HEK293 (cell line): ENCODE measurements around the gene SERTAD3.

Source experiments
- EGR2 ChIP-seq: fragments of 450-650 bp; formaldehyde crosslinking; IDR thresholded peaks from 2 replicates; pipeline ENCODE4 v1.5.1; 2016; ENCODE audit warnings: low read depth, missing biosample characterization, missing genetic modification characterization
- SP2 ChIP-seq: fragments of 450-650 bp; formaldehyde crosslinking; IDR thresholded peaks from 2 replicates; pipeline ENCODE4 v1.5.1; 2016; ENCODE audit warnings: missing biosample characterization, missing genetic modification characterization
- SP7 ChIP-seq: fragments of 450-650 bp; formaldehyde crosslinking; IDR thresholded peaks from 2 replicates; pipeline ENCODE4 v1.5.1; 2016; ENCODE audit warnings: missing biosample characterization, missing genetic modification characterization
- YY1 ChIP-seq: fragments of 450-650 bp; formaldehyde crosslinking; IDR thresholded peaks from 2 replicates; pipeline ENCODE4 v1.5.1; 2018; ENCODE audit warnings: missing biosample characterization, missing genetic modification characterization
- ZBTB6 ChIP-seq: fragments of 450-650 bp; formaldehyde crosslinking; IDR thresholded peaks from 2 replicates; pipeline ENCODE4 v1.5.1; 2017; ENCODE audit warnings: missing biosample characterization, missing genetic modification characterization
- ZFP37 ChIP-seq: fragments of 450-650 bp; formaldehyde crosslinking; IDR thresholded peaks from 2 replicates; pipeline ENCODE4 v1.5.1; 2016; ENCODE audit warnings: missing biosample characterization, missing genetic modification characterization
- ZFP41 ChIP-seq: fragments of 450-650 bp; formaldehyde crosslinking; IDR thresholded peaks from 2 replicates; pipeline ENCODE4 v1.5.1; 2016; ENCODE audit warnings: missing biosample characterization, missing genetic modification characterization, borderline replicate concordance
- ZNF140 ChIP-seq: fragments of 450-650 bp; formaldehyde crosslinking; IDR thresholded peaks from 2 replicates; pipeline ENCODE4 v1.5.1; 2016; ENCODE audit warnings: missing biosample characterization, missing genetic modification characterization
- ZNF19 ChIP-seq: fragments of 450-650 bp; formaldehyde crosslinking; IDR thresholded peaks from 2 replicates; pipeline ENCODE4; 2016; ENCODE audit warnings: missing biosample characterization, missing genetic modification characterization, low read depth
- ZNF214 ChIP-seq: fragments of 450-650 bp; formaldehyde crosslinking; IDR thresholded peaks from 2 replicates; pipeline ENCODE4 v1.5.1; 2017; ENCODE audit warnings: missing biosample characterization, mild to moderate bottlenecking, missing genetic modification characterization, borderline replicate concordance
- ZNF23 ChIP-seq: fragments of 450-650 bp; formaldehyde crosslinking; IDR thresholded peaks from 2 replicates; pipeline ENCODE4 v1.5.1; 2016; ENCODE audit warnings: missing biosample characterization, missing genetic modification characterization, borderline replicate concordance
- ZNF24 ChIP-seq: fragments of 450-650 bp; formaldehyde crosslinking; IDR thresholded peaks from 2 replicates; pipeline ENCODE4 v1.5.1; 2016; ENCODE audit warnings: missing biosample characterization, missing genetic modification characterization
- ZNF266 ChIP-seq: fragments of 450-650 bp; formaldehyde crosslinking; IDR thresholded peaks from 2 replicates; pipeline ENCODE4 v1.5.1; 2016; ENCODE audit warnings: missing biosample characterization, missing genetic modification characterization, low read depth
- ZNF292 ChIP-seq: fragments of 450-650 bp; formaldehyde crosslinking; IDR thresholded peaks from 2 replicates; pipeline ENCODE4 v1.5.1; 2016; ENCODE audit warnings: low read depth, missing biosample characterization, missing genetic modification characterization, borderline replicate concordance
- ZNF354C ChIP-seq: fragments of 450-650 bp; formaldehyde crosslinking; IDR thresholded peaks from 2 replicates; pipeline ENCODE4 v1.5.1; 2016; ENCODE audit warnings: missing biosample characterization, missing genetic modification characterization, low read depth, borderline replicate concordance
- ZNF544 ChIP-seq: fragments of 450-650 bp; formaldehyde crosslinking; IDR thresholded peaks from 2 replicates; pipeline ENCODE4 v1.5.0; 2017; ENCODE audit warnings: missing biosample characterization, missing genetic modification characterization
- ZNF561 ChIP-seq: fragments of 450-650 bp; IDR thresholded peaks from 2 replicates; pipeline ENCODE4 v1.5.1; 2018; ENCODE audit warnings: missing biosample characterization, missing genetic modification characterization, borderline replicate concordance
- ZNF585B ChIP-seq: fragments of 450-650 bp; formaldehyde crosslinking; IDR thresholded peaks from 2 replicates; pipeline ENCODE4 v1.5.1; 2016; ENCODE audit warnings: missing biosample characterization, missing genetic modification characterization
- ZNF600 ChIP-seq: fragments of 450-650 bp; formaldehyde crosslinking; IDR thresholded peaks from 2 replicates; pipeline ENCODE4 v1.5.1; 2016; ENCODE audit warnings: missing biosample characterization, missing genetic modification characterization
- ZNF658 ChIP-seq: fragments of 450-650 bp; formaldehyde crosslinking; IDR thresholded peaks from 2 replicates; pipeline ENCODE4; 2016; ENCODE audit warnings: missing biosample characterization, missing genetic modification characterization
- ZNF76 ChIP-seq: fragments of 450-650 bp; formaldehyde crosslinking; IDR thresholded peaks from 2 replicates; pipeline ENCODE4; 2016; ENCODE audit warnings: low read depth, missing biosample characterization, missing genetic modification characterization, borderline replicate concordance
- ZNF776 ChIP-seq: fragments of 450-650 bp; formaldehyde crosslinking; IDR thresholded peaks from 2 replicates; pipeline ENCODE4 v1.5.0; 2017; ENCODE audit warnings: missing biosample characterization, missing genetic modification characterization, borderline replicate concordance
- ZNF791 ChIP-seq: fragments of 450-650 bp; formaldehyde crosslinking; IDR thresholded peaks from 2 replicates; pipeline ENCODE4 v1.5.1; 2016; ENCODE audit warnings: missing biosample characterization, missing genetic modification characterization
- ZNF843 ChIP-seq: fragments of 450-650 bp; formaldehyde crosslinking; IDR thresholded peaks from 2 replicates; pipeline ENCODE4 v1.5.1; 2016; ENCODE audit warnings: missing biosample characterization, missing genetic modification characterization
- ZSCAN18 ChIP-seq: fragments of 450-650 bp; formaldehyde crosslinking; IDR thresholded peaks from 2 replicates; pipeline ENCODE4 v1.5.1; 2016; ENCODE audit warnings: missing biosample characterization, missing genetic modification characterization
- ZXDB ChIP-seq: fragments of 450-650 bp; formaldehyde crosslinking; IDR thresholded peaks from 2 replicates; pipeline ENCODE4 v1.5.1; 2016; ENCODE audit warnings: missing biosample characterization, missing genetic modification characterization
- TF ChIP-seq, protein P1 (sequence below): fragments of 450-650 bp; formaldehyde crosslinking; conservative IDR thresholded peaks from 2 replicates; pipeline ENCODE4 v1.5.1; 2016; ENCODE audit warnings: low read depth, missing biosample characterization, missing genetic modification characterization
- TF ChIP-seq, protein P2 (sequence below): fragments of 450-650 bp; formaldehyde crosslinking; IDR thresholded peaks from 2 replicates; pipeline ENCODE4 v1.5.1; 2016; ENCODE audit warnings: missing biosample characterization, missing genetic modification characterization
- TF ChIP-seq, protein P3 (sequence below): fragments of 450-650 bp; formaldehyde crosslinking; IDR thresholded peaks from 2 replicates; pipeline ENCODE4 v1.5.1; 2016; ENCODE audit warnings: missing biosample characterization, missing genetic modification characterization

The SERTAD3 gene

GRCh38 chr19:40464059-40465024 lies 20.2 kb upstream of the SERTAD3 start (continued):
- peak; percentile 87 for TF ChIP-seq ZNF24 (tag by site-specific recombination)
- no peak for TF ChIP-seq ZNF292
- no peak for TF ChIP-seq ZNF658 (tag by site-specific recombination)
- TF ChIP-seq ZNF791, result no peak
- no peak for TF ChIP-seq ZNF354C (tag by site-specific recombination)
- TF ChIP-seq ZNF561 (tag by site-specific recombination), result peak; percentile 87
- TF ChIP-seq ZNF140, result no peak
- TF ChIP-seq SP7 (tag by site-specific recombination), result peak; percentile 86
- peak; percentile 51 for TF ChIP-seq ZNF600 (tag by site-specific recombination)
- no peak for TF ChIP-seq ZNF776
- no peak for TF ChIP-seq ZNF214
- no peak for TF ChIP-seq ZNF843 (tag by site-specific recombination)
- peak; percentile 46; the same call in 1 of the 2 replicates for TF ChIP-seq ZNF76 (tag by site-specific recombination)
- TF ChIP-seq SP2 (tag by site-specific recombination), result no peak
- TF ChIP-seq ZSCAN18 (tag by site-specific recombination), result no peak
- peak; percentile 72; the same call in 1 of the 2 replicates for TF ChIP-seq ZBTB6 (tag by site-specific recombination)
- TF ChIP-seq YY1, result 0 out of 2 replicates have a peak, but pooled peaks have one; percentile 23
- no peak for TF ChIP-seq ZNF544
- no peak for TF ChIP-seq ZNF23 (tag by site-specific recombination)
- TF ChIP-seq, protein P1, sequence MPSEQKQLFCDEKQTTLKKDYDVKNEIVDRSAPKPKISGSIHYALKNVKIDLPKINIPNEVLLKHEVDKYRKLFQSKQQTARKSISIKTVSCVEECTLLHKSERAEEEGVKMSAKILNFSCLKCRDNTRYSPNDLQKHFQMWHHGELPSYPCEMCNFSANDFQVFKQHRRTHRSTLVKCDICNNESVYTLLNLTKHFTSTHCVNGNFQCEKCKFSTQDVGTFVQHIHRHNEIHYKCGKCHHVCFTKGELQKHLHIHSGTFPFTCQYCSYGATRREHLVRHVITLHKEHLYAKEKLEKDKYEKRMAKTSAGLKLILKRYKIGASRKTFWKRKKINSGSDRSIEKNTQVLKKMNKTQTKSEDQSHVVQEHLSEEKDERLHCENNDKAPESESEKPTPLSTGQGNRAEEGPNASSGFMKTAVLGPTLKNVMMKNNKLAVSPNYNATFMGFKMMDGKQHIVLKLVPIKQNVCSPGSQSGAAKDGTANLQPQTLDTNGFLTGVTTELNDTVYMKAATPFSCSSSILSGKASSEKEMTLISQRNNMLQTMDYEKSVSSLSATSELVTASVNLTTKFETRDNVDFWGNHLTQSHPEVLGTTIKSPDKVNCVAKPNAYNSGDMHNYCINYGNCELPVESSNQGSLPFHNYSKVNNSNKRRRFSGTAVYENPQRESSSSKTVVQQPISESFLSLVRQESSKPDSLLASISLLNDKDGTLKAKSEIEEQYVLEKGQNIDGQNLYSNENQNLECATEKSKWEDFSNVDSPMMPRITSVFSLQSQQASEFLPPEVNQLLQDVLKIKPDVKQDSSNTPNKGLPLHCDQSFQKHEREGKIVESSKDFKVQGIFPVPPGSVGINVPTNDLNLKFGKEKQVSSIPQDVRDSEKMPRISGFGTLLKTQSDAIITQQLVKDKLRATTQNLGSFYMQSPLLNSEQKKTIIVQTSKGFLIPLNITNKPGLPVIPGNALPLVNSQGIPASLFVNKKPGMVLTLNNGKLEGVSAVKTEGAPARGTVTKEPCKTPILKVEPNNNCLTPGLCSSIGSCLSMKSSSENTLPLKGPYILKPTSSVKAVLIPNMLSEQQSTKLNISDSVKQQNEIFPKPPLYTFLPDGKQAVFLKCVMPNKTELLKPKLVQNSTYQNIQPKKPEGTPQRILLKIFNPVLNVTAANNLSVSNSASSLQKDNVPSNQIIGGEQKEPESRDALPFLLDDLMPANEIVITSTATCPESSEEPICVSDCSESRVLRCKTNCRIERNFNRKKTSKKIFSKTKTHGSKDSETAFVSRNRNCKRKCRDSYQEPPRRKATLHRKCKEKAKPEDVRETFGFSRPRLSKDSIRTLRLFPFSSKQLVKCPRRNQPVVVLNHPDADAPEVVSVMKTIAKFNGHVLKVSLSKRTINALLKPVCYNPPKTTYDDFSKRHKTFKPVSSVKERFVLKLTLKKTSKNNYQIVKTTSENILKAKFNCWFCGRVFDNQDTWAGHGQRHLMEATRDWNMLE (tag by site-specific recombination), result no peak
- no peak for TF ChIP-seq ZFP41 (tag by site-specific recombination)
- no peak for TF ChIP-seq ZNF19 (tag by site-specific recombination)
- TF ChIP-seq ZXDB (tag by site-specific recombination), result peak; percentile 50; the same call in 1 of the 2 replicates
- TF ChIP-seq, protein P2, sequence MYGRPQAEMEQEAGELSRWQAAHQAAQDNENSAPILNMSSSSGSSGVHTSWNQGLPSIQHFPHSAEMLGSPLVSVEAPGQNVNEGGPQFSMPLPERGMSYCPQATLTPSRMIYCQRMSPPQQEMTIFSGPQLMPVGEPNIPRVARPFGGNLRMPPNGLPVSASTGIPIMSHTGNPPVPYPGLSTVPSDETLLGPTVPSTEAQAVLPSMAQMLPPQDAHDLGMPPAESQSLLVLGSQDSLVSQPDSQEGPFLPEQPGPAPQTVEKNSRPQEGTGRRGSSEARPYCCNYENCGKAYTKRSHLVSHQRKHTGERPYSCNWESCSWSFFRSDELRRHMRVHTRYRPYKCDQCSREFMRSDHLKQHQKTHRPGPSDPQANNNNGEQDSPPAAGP (tag by site-specific recombination), result no peak
- TF ChIP-seq EGR2 (tag by site-specific recombination), result no peak
- TF ChIP-seq, protein P3, sequence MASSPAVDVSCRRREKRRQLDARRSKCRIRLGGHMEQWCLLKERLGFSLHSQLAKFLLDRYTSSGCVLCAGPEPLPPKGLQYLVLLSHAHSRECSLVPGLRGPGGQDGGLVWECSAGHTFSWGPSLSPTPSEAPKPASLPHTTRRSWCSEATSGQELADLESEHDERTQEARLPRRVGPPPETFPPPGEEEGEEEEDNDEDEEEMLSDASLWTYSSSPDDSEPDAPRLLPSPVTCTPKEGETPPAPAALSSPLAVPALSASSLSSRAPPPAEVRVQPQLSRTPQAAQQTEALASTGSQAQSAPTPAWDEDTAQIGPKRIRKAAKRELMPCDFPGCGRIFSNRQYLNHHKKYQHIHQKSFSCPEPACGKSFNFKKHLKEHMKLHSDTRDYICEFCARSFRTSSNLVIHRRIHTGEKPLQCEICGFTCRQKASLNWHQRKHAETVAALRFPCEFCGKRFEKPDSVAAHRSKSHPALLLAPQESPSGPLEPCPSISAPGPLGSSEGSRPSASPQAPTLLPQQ, result peak; percentile 78
- TF ChIP-seq ZNF585B (tag by site-specific recombination), result no peak
- no peak; the same call in none of the 2 replicates for TF ChIP-seq ZFP37
- TF ChIP-seq ZNF266 (tag by site-specific recombination), result no peak
